OCI-LY3 (cell line): Measurements from ENCODE around the gene FTH1.

ENCODE experiments used
- H2AFZ ChIP-seq: fragments of 200-600, 300-600 bp; shearing (Covaris generic); 2 replicates; pipeline ENCODE4 v1.6.0; 2014; ENCODE audit warnings: antibody characterized with exemption, low read depth, low read length
- H3K27ac ChIP-seq: fragments of 200-600, 300-600 bp; sonication (generic); 2 replicates; pipeline ENCODE4 v1.5.1; 2014; ENCODE audit warnings: mild to moderate bottlenecking, low read length, moderate library complexity, mixed read lengths
- H3K27me3 ChIP-seq: fragments of 200-600, 300-600 bp; sonication (generic); 2 replicates; pipeline ENCODE4 v1.6.1; 2014; ENCODE audit warnings: low read depth, low read length, mixed read lengths
- H3K36me3 ChIP-seq: fragments of 200-600, 300-600 bp; sonication (generic); replicated peaks from 2 replicates; pipeline ENCODE3; 2014; ENCODE audit warnings: low read depth, low read length, mixed read lengths
- H3K4me1 ChIP-seq: fragments of 300-600, 200-600 bp; sonication (generic); 2 replicates; pipeline ENCODE4 v1.6.1; 2014; ENCODE audit warnings: low read length, mixed read lengths
- H3K4me2 ChIP-seq: fragments of 200-600, 300-600 bp; sonication (generic); 2 replicates; pipeline ENCODE4 v1.6.1; 2014; ENCODE audit warnings: low read length, mixed read lengths
- H3K4me3 ChIP-seq: fragments of 300-600, 200-600 bp; sonication (generic); 2 replicates; pipeline ENCODE4 v1.5.1; 2014; ENCODE audit warnings: antibody characterized with exemption, mild to moderate bottlenecking, low read length, moderate library complexity
- H3K79me2 ChIP-seq: fragments of 300-600, 200-600 bp; shearing (Covaris generic); 2 replicates; pipeline ENCODE4 v1.6.1; 2014; ENCODE audit warnings: mild to moderate bottlenecking, low read length, mixed read lengths
- H3K9ac ChIP-seq: fragments of 300-600, 200-600 bp; shearing (Covaris generic); 2 replicates; pipeline ENCODE4 v1.6.0; 2014; ENCODE audit warnings: mild to moderate bottlenecking, low read length, moderate library complexity
- H3K9me3 ChIP-seq: fragments of 200-600, 300-600 bp; shearing (Covaris generic); 2 replicates; pipeline ENCODE4 v1.6.1; 2014; ENCODE audit warnings: low read length, mixed read lengths; ENCODE audit not compliant: insufficient read depth
- H4K20me1 ChIP-seq: fragments of 200-600, 300-600 bp; sonication (generic); 2 replicates; pipeline ENCODE4 v1.6.1; 2016; ENCODE audit warnings: low read length, mixed read lengths; ENCODE audit not compliant: insufficient read depth
- EZH2phosphoT487 ChIP-seq: fragments of 200-600 bp; shearing (Covaris generic); IDR thresholded peaks from 2 replicates; pipeline ENCODE4 v1.6.1; 2018; ENCODE audit warnings: antibody characterized with exemption, mixed run types, low read depth
- TF ChIP-seq, protein P1 (sequence below): fragments of 200-600, 300-600 bp; sonication (generic); IDR thresholded peaks from 2 replicates; pipeline ENCODE4 v1.5.1; 2014; ENCODE audit warnings: antibody characterized with exemption, low read length, low read depth

FTH1 gene

DNA sequence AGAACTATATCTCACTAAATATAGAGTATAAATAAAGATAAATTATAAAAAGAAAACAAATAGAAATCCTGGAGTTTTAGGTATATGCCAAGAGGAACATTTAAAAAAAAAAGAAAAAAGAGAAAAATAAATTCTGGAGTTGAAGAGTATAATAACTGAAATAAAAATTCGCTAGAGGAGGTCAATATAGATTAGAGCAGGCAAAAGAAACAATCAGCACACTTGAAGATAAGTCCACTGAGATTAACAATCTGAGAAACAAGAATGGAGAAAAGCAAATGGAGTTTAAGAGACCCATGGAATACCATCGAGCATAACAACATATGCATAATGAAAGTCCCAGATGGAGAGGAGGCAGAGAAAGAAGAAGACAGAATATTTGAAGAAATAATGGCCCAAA, 31.6 kb downstream of the FTH1 start:
- no peaks in the 10 kb centered on the region for H3K79me2 ChIP-seq

DNA sequence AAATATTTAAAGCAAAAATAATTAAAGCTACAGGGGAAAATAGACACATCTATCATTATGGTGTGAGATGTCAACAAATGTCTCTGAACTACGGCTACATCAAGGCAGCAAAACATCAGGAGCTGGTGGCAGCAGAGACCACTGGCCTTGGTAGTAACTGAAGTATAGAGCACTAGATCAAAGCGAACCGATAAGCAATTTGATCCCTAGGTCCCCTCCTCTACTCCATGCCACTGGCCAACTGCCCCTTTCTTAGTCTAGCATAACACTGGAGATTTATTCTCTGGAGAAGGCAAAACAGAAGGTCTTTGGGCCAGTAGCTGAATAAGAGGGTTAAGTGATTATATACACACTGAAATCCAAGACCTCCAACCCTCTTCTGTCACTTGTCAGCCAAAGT, 36.5 kb downstream of the FTH1 start:
- no peak overlapping the region for H3K4me3 ChIP-seq
- no peak overlapping the region for H3K27ac ChIP-seq
- H3K4me2 ChIP-seq: no peak overlapping the region
- H3K9me3 ChIP-seq: no peaks in the 10 kb centered on the region
- H3K27me3 ChIP-seq: peaks cover 8% of the 10 kb centered on the region; the same call in 1 of the 2 replicates
- H3K79me2 ChIP-seq: no peaks in the 10 kb centered on the region
- no peaks in the 10 kb centered on the region for H3K36me3 ChIP-seq
- H3K4me1 ChIP-seq: no peaks in the 10 kb centered on the region
- TF ChIP-seq, protein P1, sequence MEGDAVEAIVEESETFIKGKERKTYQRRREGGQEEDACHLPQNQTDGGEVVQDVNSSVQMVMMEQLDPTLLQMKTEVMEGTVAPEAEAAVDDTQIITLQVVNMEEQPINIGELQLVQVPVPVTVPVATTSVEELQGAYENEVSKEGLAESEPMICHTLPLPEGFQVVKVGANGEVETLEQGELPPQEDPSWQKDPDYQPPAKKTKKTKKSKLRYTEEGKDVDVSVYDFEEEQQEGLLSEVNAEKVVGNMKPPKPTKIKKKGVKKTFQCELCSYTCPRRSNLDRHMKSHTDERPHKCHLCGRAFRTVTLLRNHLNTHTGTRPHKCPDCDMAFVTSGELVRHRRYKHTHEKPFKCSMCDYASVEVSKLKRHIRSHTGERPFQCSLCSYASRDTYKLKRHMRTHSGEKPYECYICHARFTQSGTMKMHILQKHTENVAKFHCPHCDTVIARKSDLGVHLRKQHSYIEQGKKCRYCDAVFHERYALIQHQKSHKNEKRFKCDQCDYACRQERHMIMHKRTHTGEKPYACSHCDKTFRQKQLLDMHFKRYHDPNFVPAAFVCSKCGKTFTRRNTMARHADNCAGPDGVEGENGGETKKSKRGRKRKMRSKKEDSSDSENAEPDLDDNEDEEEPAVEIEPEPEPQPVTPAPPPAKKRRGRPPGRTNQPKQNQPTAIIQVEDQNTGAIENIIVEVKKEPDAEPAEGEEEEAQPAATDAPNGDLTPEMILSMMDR: no peak
- no peak for TF ChIP-seq EZH2phosphoT487
- H4K20me1 ChIP-seq: no peaks in the 10 kb centered on the region
- H2AFZ ChIP-seq: no peak overlapping the region
- H3K9ac ChIP-seq: no peak overlapping the region

More for the DNA sequence above, 31.6 kb downstream of the FTH1 start:
- Histone ChIP-seq H3K4me2 (no peak overlapping the region), H3K4me1 (no peaks in the 10 kb centered on the region), H2AFZ (no peak overlapping the region), H3K36me3 (no peaks in the 10 kb centered on the region), H4K20me1 (no peaks in the 10 kb centered on the region), H3K27ac (no peak overlapping the region), H3K4me3 (no peak overlapping the region), H3K27me3 (peaks cover 15% of the 10 kb centered on the region; the same call in 1 of the 2 replicates), H3K9me3 (0 out of 2 replicates have a peak, but pooled peaks cover 3% of the 10 kb centered on the region), H3K9ac (no peak overlapping the region)
- TF ChIP-seq EZH2phosphoT487: no peak
- TF ChIP-seq, protein P1: no peak

DNA sequence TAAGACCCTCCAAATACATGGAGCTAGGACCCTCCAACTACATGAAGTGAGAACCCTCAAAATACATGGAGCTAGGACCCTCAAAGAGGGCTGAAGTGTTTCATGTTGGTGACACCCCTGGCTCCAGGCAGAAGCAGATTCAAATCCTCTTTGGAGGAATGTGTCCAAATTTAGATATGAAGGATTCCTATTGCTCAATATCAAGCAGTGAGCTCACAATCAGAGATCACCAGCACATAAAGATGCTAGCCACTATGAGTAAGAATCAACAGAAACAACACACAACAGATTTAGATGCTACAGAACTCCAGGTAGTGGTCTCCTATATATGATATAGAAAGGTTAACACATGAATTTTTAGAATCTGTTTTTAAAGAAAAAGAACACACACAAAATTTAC, 38.8 kb downstream of the FTH1 start:
- no peaks in the 10 kb centered on the region for H4K20me1 ChIP-seq
- H3K9me3 ChIP-seq: no peaks in the 10 kb centered on the region
- no peak overlapping the region for H3K4me2 ChIP-seq
- H3K79me2 ChIP-seq: no peaks in the 10 kb centered on the region
- no peak overlapping the region for H3K27ac ChIP-seq
- no peaks in the 10 kb centered on the region for H3K4me1 ChIP-seq
- no peak overlapping the region for H3K9ac ChIP-seq
- TF ChIP-seq, protein P1: no peak
- TF ChIP-seq EZH2phosphoT487: no peak
- peaks cover 8% of the 10 kb centered on the region; the same call in 1 of the 2 replicates for H3K27me3 ChIP-seq
- H3K36me3 ChIP-seq: no peaks in the 10 kb centered on the region
- H3K4me3 ChIP-seq: no peak overlapping the region
- no peak overlapping the region for H2AFZ ChIP-seq

DNA sequence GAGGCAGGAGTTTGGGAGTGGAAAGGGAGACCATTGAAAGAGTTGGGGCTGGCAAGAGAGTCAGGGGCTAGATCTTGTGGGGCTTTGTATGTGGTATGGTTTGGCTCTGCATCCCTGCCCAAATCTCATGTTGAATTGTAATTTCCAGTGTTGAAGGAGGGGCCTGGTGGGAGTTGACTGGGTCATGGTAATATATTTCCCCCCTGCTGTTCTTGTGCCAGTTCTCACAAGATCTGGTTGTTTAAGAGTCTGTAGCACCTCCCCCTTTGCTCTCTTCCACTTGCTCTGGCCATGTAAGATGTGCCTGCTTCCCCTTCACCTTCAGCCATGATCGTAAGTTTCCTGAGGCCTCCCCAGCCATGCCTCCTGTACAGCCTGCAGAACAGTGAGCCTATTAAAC, 39.9 kb downstream of the FTH1 start:
- Histone ChIP-seq H3K36me3 (no peaks in the 10 kb centered on the region), H3K4me1 (no peaks in the 10 kb centered on the region), H3K9ac (no peak overlapping the region), H3K9me3 (no peaks in the 10 kb centered on the region), H3K79me2 (no peaks in the 10 kb centered on the region), H3K4me3 (no peak overlapping the region), H2AFZ (no peak overlapping the region), H3K27ac (no peak overlapping the region), H3K27me3 (peaks cover 8% of the 10 kb centered on the region; the same call in 1 of the 2 replicates), H3K4me2 (no peak overlapping the region), H4K20me1 (no peaks in the 10 kb centered on the region)
- TF ChIP-seq EZH2phosphoT487: no peak
- TF ChIP-seq, protein P1: no peak
